ENCODE measurements around the gene CTIF.

The CTIF gene

DNA sequence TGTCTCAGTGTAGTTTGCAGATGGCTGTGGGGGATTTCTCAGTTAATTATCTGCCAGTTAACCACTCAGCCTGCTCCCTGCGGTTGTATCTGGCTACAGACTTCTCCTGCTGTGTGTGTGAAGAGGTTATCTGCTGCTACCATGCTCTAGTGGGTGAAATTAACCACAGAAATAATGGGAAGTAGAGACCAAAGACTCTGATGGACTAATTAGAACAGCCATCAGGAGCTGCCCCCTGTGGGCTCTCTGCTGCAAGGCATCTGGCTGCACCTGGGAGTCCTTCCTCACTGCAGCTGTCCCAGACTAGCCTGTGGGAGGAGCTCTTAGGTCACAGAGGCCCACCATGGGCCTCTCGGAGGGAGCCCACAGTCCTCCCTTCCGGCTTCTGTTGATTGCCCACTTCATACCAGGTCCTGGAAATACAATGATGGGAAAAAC is 66.6 kb downstream of the CTIF start:
- no peak for DNase-seq

DNA sequence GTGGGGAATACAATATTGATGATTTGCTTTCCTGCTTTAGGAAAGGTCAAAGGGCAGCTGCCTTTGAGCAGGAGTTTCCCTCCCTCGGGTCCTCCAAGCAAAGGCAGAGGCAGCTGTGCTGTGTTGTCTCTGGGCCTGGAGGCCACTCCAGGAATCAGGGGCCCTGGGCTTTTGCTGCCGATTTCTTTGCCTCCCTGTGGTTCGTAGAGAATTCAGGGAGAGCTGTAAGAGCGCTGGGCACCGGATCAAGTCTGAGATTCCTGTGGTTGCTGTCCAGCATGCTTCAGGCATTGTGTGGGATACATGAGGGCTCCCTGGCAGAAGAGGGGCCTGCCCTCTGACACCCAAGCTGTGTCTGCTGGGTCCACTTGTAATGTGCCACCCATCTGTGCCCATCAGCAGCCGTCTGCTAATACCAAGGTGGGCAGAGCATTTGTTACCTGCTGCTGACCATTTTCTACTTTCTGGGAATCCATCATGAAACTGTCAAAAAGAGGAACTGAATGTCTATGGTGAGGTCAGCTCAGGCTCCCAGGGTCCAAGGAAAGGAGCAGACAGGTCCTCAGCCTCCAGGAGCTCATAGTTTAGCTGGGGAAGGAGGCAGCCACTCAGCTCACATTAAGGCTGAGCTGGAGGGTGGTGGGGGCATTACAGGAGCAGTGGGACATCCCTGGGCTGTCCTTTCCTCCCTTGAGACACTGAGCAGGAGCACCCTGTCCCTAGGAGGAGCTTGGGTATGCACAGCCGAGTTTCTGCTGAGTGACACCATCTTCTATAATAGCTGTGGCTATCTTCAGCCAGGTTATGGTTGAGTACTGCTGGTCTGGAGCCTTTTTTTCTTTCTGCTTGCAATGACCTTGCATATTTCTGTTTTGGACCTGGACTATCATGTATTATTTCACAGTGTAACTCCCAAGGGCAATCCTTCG is 68.5 kb downstream of the CTIF start:
- peak; percentile 75 for DNase-seq

DNA sequence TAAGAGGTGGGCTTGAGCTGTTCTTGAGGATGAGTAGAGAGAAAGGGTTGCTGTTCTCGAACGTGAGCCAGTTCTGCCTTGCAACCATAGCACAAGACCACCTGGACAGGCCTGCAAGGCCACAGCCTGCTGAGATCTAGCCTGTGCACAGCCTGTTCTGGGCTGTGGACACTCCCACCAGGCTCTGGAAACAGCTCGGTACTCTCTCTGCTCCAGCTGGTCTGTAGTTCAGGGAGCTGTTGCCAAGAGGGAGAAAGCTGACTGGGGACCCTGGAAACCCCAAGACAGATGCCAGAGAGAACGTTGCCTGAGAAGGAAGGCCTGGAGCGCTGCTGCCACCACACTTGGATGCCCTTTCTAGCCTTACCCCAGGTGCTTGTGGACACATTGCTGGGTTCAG is 69.8 kb downstream of the CTIF start:
- DNase-seq: no peak

DNA sequence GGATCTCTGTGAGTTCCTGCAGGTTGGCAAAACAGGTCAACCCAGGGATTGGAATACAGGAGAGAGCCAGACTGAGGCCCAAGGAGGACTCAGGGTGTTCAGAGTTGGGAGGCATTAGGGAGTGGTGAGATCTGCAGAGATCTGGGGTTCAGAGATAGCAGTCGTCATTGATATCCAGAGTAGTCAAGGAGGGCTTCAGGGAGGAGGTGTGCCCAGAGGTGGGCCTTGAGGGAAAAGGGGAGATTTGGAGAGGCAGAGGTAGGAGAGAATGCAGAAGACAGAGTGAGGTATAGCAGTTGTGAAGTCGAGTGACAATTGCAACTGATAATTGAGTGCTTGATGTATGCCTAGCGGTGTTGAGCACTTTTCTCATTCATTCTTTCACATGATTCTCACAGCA is 70.3 kb downstream of the CTIF start:
- DNase-seq: no peak

DNA sequence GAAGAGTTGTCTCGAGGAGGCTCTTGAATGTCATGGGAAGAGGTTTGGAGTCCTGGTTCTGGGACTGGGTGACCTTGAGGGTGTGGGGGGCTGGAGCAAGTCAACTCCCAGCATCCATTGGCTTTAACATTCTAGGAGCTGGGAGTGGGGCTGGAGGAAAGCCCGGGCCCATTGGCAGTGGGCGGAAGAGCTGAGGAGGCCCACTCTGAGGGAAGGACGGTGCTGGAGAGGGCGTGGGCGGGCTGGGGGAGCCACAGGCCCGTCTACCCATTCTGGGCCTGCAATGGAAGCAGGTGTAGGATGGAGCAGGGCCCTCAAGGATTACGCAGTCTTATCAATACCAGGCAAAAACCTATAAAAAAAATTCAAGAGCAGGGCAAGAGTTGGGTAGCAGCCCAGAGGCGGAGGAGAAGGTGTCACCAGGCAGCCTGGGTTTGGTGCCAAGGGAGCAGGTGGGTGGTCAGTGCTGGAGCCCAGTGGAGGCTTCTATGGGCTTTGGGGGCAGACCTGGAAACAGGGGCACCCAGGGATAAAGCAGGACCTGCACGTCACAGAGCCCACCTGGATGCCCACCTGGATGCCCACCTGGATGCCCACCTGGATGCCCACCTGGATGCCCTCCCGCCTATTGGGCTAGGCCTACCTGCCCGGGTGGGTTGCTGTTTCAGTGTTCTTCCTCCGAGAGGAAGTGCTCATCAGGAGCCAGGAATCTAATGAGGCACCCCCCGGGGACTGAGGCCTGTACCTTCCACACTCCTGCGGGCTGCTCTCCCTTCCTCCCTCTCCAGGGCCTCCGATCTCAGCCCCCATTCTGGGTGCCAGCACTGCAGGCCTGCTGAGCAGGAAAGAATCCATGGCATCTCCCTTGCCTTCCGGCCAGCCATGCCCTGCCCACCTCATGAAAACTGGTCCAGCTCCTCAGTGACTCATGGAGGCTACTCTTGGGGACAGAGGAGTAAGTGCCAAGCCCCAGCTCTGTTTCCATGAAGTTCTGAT is 71.3 kb downstream of the CTIF start:
- DNase-seq: peak; percentile 16

DNA sequence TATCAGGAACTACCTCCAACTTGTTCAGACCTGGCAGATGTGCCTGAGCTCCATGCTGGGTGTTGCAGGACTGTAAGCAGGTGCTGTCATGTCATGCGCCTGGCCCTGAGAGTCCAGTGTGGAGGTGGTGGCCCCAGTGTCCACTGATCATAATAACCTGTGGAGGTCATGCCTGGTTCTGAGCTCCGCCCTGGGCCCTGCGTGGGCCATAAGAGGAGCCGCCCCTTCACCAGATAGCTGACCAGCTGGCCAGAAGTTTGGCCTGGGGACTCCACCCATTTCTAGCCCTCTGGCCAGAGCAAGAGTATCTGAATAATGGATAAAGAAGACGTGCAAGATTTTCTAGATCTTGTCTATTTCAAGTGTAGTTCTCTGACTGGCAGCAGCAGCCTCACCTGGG is 72.4 kb downstream of the CTIF start:
- DNase-seq: no peak

DNA sequence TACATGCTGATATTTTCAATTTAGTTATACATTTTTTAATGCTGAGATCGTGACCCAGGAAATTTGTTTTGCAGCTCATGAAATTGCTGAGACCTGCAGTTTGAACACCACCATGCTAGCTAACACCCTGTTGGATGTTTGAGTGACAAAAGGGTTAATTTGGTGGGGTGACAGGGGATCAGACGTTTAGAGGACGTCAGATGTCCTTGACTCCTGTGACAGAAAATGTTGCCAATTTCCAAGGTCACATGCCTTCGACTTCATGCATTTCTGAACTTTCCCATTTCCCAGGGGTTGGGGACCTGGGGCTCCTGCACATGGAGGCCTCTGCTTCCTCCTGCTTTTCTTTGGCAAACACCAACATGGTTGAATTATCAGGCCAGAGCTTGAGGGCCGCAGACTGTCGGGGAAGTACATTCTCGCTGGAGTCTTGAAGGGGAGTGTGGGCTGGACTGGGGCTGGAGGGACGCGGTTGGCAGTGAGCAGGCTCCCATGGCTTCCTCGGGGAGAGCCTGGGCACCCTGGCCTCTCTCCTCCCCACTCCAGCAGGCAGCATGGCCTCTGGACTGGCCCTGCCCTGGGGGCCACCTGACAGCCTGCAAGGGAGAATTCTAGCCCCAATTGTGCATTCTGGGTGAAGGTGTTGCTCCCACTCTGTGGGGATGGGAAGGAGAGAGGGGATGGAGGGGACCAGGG is 73.1 kb downstream of the CTIF start:
- no peak for DNase-seq

DNA sequence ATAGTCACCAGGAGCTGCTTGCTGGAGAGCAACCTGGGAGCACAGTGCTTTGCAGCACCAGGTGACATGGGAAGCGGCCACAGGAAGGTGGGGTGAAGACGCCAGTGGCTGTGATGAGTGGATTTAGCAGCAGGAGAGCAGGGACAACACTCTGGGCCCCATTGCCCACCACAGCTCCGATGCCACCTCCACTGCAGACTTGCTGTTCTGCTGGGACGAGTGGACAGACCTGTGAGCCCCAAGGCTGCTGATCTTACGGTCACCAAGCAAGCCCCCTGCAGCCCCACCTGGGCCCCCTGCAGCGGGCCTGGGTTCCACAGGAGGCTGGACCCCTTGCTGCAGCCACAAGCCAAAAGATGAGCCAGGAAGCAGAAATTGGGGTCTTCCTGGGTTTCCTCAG is 73.7 kb downstream of the CTIF start:
- no peak for DNase-seq

DNA sequence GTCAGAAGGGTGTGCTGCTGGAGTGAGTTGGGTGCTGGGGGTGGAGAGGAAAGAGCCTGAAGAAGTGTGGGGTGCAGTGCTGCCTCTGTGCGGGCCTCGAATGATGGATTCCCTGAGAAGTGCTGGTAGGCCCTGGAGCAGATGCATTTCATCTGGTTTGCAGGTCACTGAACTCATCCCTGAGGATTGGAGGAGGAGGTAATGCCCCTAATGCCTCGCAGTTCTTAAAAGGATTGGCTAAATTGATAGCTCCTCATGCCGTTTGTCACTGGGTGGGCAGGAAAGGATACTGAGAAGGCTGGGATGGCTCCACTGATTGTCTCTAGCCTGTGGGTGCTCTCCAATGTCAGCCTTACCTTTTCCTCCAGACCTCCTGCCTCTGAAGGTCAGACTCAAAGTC is 74.1 kb downstream of the CTIF start:
- DNase-seq: no peak

DNA sequence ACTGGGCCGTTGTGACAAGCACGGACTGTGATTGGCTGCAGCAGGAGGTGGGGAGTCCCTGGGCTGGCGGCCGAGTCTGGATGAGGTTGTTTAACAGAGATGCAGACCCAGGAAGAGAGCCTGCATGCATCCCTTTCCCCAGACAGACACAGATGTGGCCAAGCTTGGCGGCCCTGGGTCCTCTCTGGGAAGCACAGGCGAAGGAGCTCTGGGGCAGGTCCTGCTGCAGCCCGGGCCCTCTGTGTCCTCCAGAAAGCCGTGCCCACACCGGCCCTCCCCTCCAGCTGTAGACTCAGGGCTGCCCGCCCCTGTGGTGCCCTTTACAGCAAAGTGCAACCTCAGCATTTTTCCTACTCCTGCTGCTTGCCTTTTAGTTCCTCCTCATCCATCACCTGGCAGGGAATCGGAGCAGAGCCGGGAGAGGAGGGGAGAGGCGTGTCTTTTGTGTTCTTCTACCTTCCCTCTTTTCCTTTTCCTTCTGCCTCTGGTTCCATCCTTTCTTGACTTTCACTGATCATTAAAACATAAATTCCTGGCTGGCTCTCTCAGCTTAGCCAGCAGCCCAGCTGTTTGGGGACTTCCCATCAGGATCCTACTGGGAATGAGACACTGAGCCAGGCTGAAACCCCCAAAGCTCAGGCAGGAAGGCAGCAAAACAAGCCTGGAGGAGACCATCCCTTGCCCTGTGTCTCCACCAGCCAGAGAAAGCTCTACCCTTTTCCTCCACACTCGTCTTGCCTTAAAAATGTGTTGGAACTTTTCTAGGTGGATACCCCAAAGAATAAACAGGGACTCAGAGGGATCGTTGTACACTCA is 75.0 kb downstream of the CTIF start:
- DNase-seq: no peak

DNA sequence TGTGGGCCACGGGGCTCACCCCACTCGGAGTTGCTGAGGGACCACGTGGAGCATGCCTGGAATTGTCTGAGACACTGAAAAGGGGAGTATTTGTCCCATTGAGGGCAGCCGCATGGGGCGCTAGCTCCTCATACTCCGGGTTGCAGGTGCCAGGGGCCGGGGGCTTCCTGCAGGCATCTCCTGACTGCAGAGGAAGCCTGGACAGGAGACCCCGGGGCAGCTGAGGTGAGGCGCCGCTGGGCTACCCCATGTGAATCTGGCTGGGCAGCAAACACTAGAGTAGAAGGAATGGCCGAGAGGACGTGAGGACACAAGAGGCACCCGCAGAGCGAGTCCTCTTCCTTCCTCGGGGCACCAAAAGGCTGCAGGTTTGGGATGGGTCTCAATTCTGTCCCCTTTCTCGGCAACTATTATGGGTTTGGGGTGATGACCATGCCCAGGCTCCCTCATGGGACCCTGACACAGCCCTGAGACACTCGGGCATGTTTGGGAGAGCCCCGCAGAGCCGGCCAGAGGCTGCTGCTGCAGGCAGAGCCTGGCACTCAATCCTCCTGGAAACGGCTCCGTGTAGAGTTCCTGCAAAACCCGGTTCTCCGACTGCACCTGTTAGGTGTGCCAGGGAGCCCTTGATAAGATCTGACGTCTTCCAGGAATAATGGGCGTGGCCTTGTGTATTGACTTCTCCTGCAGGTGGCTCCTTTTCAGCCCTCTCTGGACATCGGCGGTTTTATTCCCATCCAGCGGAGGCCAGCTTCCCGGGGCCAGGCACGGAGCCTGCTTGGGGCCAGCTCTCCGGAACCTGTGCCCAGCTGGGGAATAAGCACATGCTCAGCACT is 77.0 kb downstream of the CTIF start:
- DNase-seq: no peak

DNA sequence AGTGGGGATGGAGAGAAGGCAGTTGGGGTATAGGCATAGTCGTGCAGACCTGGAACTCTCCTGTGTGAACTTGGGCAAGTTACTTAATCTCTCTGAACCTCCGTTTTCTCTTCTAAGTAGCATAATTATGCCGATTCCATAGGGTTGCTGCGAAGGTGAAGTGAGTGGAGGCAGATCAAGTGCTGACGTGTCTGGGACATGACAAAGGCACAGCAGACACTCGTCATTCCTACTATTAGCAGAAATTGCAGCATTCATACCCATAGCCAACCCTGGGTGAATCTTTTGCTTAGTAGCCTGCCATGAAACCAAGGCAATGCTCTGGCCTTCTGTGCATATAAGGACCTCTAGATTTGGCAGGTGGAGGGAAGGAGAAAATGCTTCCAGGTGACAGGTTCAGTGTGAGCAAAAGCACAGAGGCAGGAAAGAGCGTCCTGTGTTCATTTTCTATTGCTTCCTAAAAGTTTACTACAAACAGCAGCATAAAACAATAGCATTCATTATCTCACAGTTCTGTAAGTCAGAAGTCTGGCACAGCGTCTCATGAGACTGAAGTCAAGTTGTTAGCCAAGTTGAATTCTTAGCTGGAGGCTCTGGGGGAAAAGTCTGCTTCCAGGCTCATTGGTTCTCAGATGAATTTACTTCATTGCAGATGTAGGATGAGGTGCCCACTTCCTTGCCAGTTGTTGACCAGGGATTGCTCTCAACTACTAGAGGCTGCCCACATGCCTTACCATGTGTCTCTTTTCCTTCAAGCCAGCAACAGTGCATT is 77.8 kb downstream of the CTIF start:
- no peak for DNase-seq

DNA sequence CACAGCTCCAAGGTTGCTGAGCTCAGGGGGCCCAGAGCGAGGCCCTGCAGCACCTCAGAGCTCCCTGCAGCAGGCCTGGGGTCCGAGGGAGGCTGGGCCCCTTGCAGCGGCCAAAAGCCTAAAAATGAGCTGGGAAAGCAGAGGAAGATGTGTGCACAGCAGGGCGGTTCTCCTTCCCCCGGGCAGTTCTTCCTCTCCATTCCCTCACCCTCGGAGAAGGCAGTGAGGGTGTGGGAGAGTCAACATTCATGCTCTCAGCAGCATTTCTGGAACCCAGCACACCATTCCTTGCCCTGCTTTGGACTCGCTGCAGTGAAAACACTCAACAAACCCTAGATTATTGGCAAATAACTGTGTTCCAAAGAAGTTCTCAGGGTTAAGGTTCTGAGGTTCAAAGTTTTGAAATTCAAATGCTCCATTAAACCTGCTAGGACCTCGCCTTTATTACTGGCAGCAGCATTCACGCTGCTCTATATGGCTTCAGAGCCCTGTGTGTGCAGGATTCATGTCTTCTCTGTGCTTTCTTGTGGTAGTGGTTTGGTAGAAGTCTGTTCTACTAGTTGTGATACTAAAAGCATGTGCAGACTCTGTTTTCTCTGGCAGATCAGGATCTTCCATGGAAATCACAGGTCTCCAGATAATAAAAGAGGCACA is 79.1 kb downstream of the CTIF start:
- DNase-seq: no peak

DNA sequence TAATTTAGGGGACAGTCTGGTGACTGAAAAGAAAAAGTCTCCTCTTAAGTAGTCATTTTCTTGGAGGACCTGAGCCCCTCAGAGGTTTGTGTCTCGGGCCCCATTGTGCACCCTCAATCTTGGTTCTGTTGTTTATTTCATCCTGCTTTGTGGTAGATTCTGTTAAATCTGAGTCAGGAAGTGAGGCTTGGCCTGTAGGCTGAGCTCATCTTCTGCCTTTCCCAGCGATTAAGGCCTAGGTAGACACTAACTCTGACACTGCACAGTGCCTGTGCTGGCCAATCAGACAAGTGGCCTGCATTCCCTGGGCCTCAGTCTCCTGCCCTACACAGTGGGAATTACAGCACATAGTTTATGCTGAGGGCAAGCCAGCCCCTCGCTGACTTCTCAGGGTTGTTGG is 80.2 kb downstream of the CTIF start:
- DNase-seq: no peak

DNA sequence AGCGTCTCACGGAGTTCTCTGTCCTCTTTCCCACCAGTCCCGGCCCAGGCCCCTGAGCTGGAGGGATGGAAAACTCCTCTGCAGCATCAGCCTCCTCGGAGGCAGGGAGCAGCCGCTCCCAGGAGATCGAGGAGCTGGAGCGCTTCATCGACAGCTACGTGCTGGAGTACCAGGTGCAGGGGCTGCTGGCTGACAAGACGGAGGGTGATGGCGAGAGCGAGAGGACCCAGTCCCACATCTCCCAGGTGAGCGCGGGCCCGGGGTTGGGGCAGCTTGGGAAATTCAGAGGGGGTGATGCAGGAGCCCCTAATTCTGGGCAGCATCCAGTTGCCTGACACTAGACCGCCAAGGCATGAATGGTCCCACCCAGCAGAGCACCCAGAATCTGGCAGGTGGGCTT is 80.7 kb downstream of the CTIF start:
- no peak for DNase-seq

DNA sequence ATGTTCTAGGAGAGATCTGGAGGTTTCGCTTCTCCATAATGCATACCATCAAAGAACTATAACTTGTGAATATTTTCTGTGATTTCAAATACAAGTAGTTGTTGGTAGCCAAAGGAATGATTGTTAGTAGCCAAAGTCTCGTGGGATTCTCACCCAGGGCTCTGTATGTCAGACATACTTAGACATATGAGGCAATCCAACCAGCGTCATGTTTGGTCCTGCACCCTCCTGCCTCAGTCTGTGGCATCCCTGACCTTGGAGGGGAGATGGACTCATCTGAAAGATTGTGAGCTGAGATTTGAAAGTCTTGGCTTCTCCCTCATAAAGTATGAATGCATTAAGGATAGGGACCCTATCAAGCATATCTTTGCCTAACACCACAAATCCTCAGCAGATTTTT is 81.2 kb downstream of the CTIF start:
- DNase-seq: no peak

DNA sequence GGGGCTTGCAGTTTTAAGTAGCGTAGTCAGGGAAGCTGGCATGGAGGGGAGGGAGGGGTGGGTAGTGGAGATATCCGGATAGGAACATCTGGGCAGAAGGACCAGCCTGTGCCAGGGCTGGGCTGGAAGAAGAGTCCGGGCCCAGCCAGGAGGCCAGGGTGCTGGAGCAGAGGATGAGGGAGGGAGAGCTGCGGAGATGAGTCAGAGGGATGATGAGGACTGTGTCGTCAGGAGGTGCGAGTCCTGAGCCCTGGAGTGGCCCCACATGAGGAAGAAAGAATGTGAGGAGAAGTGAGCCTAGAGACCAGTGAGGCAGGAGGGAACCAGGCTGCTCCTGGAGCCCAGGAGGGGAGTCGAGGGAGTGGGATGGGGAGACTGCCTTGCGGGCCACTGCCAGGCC is 82.4 kb downstream of the CTIF start:
- DNase-seq: peak; percentile 42

DNA sequence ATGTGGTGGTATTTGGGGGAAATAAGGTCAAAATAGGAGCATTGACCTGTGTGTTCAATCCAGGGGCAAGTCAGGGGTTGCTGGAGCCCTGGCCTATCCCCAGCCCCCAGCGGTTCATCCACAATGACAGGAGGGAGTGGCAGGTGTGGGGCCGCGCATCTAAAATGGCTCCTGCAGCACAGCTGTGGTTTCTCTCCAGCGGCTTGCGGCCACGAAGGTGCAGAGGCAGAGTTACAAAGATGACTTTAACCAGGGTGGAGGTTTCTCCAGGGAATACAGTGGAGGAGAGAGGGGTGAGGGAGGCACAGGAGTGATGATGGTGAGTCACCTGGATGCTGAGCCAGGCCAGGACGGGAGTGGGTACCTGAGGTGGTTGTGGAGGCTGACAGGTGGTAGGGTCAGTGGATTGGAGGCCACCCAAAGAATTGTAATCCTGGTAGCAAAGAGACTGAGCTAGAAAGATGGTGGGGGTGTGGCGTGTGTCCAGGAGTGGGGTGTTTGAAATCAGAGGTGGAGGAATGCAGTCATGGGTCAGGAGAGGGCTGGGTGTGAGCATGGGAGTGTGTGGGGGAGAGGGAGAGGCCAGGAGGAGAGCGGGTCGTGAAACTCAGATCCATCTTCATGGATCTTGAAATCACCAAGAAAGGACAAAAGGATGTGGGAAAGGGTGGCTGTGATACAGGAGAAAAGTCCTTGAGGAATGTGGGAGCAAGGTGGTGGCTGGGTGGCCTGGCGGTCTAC is 83.2 kb downstream of the CTIF start:
- DNase-seq: no peak

DNA sequence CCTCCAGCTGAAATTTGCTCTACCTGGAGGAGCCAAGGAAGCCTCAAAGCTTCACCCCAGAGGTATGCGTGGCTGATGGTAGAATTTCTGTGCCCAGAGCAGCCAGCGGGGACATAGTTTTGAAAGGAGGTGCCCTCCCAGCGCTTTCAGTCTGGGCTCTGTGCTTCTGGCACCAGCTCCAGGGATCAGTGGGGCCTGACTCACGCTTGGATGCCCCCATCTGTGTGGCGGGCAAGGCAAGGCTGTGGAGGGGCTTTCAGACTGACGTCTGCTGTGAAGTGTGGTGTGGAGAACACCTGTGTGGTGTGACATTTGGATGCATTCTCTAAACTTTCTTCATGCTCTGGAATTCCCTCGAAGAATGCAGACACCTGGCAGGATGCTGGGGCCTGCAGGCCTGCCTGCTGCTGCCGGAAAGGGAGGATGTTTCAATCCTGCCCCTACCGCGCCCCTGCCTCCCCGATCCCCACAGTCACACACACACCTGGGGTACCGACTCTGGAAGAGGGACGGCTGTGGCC is 84.1 kb downstream of the CTIF start:
- DNase-seq: peak; percentile 16

All from amniotic stem cell (primary cell).